Muscle layer of duodenum (tissue), 2 donors: ENCODE data around the gene LEMD1.

Experiments used
- H3K27ac ChIP-seq: one replicate; pipeline ENCODE4 v1.7.0; 2013; ENCODE audit warnings: mild to moderate bottlenecking, low read length
- H3K27me3 ChIP-seq: one replicate; pipeline ENCODE4 v1.7.0; 2013; ENCODE audit warnings: low read depth, mild to moderate bottlenecking, control low read depth, low read length
- H3K36me3 ChIP-seq, 2 donors: one replicate each; pipeline ENCODE4 v1.7.0; 2013; ENCODE audit warnings: low read length in 2 of 2, control low read depth in 1 of 2, mild to moderate bottlenecking in 1 of 2; ENCODE audit not compliant: insufficient read depth in 2 of 2, control insufficient read depth in 1 of 2
- H3K4me1 ChIP-seq, 2 donors: one replicate each; pipeline ENCODE4 v1.7.0; 2013; ENCODE audit warnings: low read length in 2 of 2, mild to moderate bottlenecking in 2 of 2, control low read depth in 1 of 2, moderate library complexity in 1 of 2; ENCODE audit not compliant: insufficient read depth in 2 of 2, control insufficient read depth in 1 of 2
- H3K4me3 ChIP-seq, 2 donors: one replicate each; pipeline ENCODE4 v1.7.0; 2013; ENCODE audit warnings: low read length in 2 of 2, low read depth in 1 of 2, mild to moderate bottlenecking in 1 of 2
- H3K9me3 ChIP-seq, 2 donors: one replicate each; pipeline ENCODE4 v1.7.0; 2013; ENCODE audit warnings: low read length in 2 of 2, control low read depth in 1 of 2, mild to moderate bottlenecking in 1 of 2; ENCODE audit not compliant: control insufficient read depth in 1 of 2
- donor health status: healthy.

LEMD1 gene

GRCh38 chr1:205421798-205422197 is at the start of gene LEMD1:
LEMD1 (minus strand) TSS chr1:205422056; CDS start chr1:205420536, 1,520 bp downstream.
- H3K9me3 ChIP-seq, result no peaks in the 10 kb centered on the region
- peaks cover 4% of the 10 kb centered on the region for H3K27me3 ChIP-seq
- H3K36me3 ChIP-seq, result no peaks in the 10 kb centered on the region
- H3K4me1 ChIP-seq, result no peaks in the 10 kb centered on the region
- no peak within 1 kb of the TSS for H3K27ac ChIP-seq
- H3K4me3 ChIP-seq, result no peak within 1 kb of the TSS

GRCh38 chr1:205470131-205470530 is 48.3 kb upstream of the LEMD1 start:
- Histone ChIP-seq H3K4me1 (no peaks in the 10 kb centered on the region), H3K27ac (no peak overlapping the region), H3K4me3 (no peak overlapping the region), H3K27me3 (no peaks in the 10 kb centered on the region), H3K9me3 (no peaks in the 10 kb centered on the region), H3K36me3 (no peaks in the 10 kb centered on the region)

GRCh38 chr1:205466595-205467220 is 44.9 kb upstream of the LEMD1 start:
- Histone ChIP-seq H3K36me3 (no peaks in the 10 kb centered on the region), H3K27me3 (no peaks in the 10 kb centered on the region), H3K4me3 (no peak overlapping the region), H3K27ac (no peak overlapping the region), H3K4me1 (no peaks in the 10 kb centered on the region), H3K9me3 (no peaks in the 10 kb centered on the region)

- Histone ChIP-seq H3K4me3 (no peak overlapping the region), H3K27ac (no peak overlapping the region), H3K27me3 (no peaks in the 10 kb centered on the region), H3K36me3 (no peaks in the 10 kb centered on the region), H3K4me1 (no peaks in the 10 kb centered on the region), H3K9me3 (no peaks in the 10 kb centered on the region)
Measured at GRCh38 chr1:205465392-205465791, 43.5 kb upstream of the LEMD1 start.

GRCh38 chr1:205458777-205459566 is 37.1 kb upstream of the LEMD1 start:
- Histone ChIP-seq H3K27me3 (peaks cover 42% of the 10 kb centered on the region), H3K36me3 (no peaks in the 10 kb centered on the region), H3K4me1 (peaks cover 0 to 18% of the 10 kb centered on the region in 2 donors), H3K4me3 (no peak overlapping the region), H3K9me3 (no peaks in the 10 kb centered on the region), H3K27ac (no peak overlapping the region)

- peak overlapping the region in 1 of 2 donors; percentile 40 for H3K4me3 ChIP-seq
- H3K36me3 ChIP-seq, result no peaks in the 10 kb centered on the region
- peaks cover 0 to 18% of the 10 kb centered on the region in 2 donors for H3K4me1 ChIP-seq
- H3K27ac ChIP-seq, result no peak overlapping the region
- H3K27me3 ChIP-seq, result peaks cover 59% of the 10 kb centered on the region
- H3K9me3 ChIP-seq, result no peaks in the 10 kb centered on the region
Measured at GRCh38 chr1:205456868-205457745, 35.3 kb upstream of the LEMD1 start.

- no peak overlapping the region for H3K27ac ChIP-seq
- H3K27me3 ChIP-seq, result peaks cover 63% of the 10 kb centered on the region
- peak overlapping the region; percentile 11 to 40 for H3K4me3 ChIP-seq
- no peaks in the 10 kb centered on the region for H3K36me3 ChIP-seq
- peaks cover 0 to 18% of the 10 kb centered on the region in 2 donors for H3K4me1 ChIP-seq
- H3K9me3 ChIP-seq, result no peaks in the 10 kb centered on the region
Measured at GRCh38 chr1:205456383-205456867, 34.6 kb upstream of the LEMD1 start.

- Histone ChIP-seq H3K9me3 (no peaks in the 10 kb centered on the region), H3K27ac (no peak within 1 kb of the TSS), H3K36me3 (no peaks in the 10 kb centered on the region), H3K4me3 (peak within 1 kb of the TSS; percentile 11 to 40), H3K27me3 (peaks cover 63% of the 10 kb centered on the region), H3K4me1 (peaks cover 0 to 18% of the 10 kb centered on the region in 2 donors)
Measured at GRCh38 chr1:205455581-205456382, 33.9 kb upstream of the LEMD1 start, which contains the start of gene BLACAT1. BLACAT1 (minus strand) TSS chr1:205456045.

GRCh38 chr1:205454903-205455335 is 33.1 kb upstream of the LEMD1 start:
- Histone ChIP-seq H3K27ac (no peak overlapping the region), H3K36me3 (no peaks in the 10 kb centered on the region), H3K4me3 (no peak overlapping the region), H3K27me3 (peaks cover 63% of the 10 kb centered on the region), H3K9me3 (no peaks in the 10 kb centered on the region), H3K4me1 (peaks cover 0 to 18% of the 10 kb centered on the region in 2 donors)

GRCh38 chr1:205453466-205453865 is 31.6 kb upstream of the LEMD1 start:
- Histone ChIP-seq H3K27me3 (peaks cover 56% of the 10 kb centered on the region), H3K9me3 (no peaks in the 10 kb centered on the region), H3K27ac (no peak overlapping the region), H3K4me1 (peaks cover 0 to 18% of the 10 kb centered on the region in 2 donors), H3K36me3 (no peaks in the 10 kb centered on the region), H3K4me3 (no peak overlapping the region)
